TTC549 (cell line): ENCODE results near the gene RIOK1.
"Not testable (repeated sequence)": the region's sequence is repeated elsewhere in the genome, so short reads cannot be mapped to it uniquely, and the experiment has no call there.

ENCODE experiments used
- FAIRE-seq: peaks from 2 replicates; lab custom pipeline; 2012; peaks lifted over from hg19 to GRCh38; lab: Jason Lieb, UNC

RIOK1 gene

GRCh38 chr6:7389451-7390225 is at the start of gene RIOK1, which contains the start of gene CAGE1:
RIOK1 (plus strand) TSS chr6:7389808; CDS start chr6:7390003, 195 bp downstream.
CAGE1 (minus strand) TSS chr6:7389742; CDS start chr6:7387173, 2,569 bp downstream.
- FAIRE-seq = no peak

DNA sequence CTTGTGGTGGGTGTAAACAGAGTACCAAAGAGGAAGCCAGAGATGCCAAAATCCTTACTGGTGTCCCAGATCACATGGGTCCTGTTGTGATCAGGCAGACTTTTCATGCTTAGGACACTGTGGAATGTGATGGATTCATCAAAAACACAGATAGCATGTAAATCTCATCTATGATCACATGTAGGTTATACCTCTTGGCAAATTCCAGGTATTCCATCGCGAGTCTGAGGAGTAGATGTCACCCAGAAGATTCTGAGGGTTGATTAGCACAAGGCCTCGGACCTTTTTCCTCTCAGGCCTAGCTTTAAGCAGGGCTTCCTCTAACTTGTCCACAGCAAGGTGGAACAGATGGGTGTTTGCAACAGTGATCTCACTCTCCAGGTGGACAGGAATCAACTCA is 48.3 kb upstream of the RIOK1 start:
- FAIRE-seq = no peak

DNA sequence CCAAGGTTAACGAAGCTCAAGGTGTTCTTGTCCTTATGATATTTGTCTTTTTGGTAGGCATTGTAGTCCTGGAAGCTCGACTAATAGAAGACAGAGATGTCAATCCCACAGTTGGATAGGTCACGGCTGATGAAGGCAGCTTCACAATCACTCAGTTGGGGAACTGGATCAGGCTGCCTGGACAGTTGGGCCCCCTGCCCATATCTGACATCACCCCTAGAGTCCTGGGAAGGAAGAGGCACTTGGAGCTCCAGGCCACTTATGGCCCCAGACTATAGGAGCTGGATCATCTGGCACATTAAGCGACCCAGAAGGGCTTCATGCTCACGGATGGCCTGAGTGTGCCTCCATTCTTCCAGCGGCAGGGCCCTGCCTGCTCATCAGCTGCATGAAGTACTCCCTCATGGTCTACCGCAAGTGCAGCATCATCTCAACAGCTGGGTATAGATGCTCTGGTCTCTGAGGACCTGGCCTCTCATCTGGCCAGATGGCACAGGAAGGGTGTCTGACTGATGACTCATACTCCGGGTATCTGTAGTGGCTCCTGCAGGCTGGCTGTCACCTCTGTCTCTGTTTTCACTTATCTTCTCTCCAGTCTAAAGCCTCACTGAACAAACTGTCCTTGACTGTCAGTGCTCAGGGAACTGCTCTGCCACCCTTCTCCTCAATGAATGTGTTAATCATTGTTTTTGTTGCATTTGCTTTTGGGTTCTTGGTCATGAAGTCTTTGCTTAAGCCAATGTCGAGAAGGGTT is 47.4 kb upstream of the RIOK1 start:
- FAIRE-seq = no peak

- FAIRE-seq = no peak
Observed at GRCh38 chr6:7343546-7344475, 45.8 kb upstream of the RIOK1 start.

DNA sequence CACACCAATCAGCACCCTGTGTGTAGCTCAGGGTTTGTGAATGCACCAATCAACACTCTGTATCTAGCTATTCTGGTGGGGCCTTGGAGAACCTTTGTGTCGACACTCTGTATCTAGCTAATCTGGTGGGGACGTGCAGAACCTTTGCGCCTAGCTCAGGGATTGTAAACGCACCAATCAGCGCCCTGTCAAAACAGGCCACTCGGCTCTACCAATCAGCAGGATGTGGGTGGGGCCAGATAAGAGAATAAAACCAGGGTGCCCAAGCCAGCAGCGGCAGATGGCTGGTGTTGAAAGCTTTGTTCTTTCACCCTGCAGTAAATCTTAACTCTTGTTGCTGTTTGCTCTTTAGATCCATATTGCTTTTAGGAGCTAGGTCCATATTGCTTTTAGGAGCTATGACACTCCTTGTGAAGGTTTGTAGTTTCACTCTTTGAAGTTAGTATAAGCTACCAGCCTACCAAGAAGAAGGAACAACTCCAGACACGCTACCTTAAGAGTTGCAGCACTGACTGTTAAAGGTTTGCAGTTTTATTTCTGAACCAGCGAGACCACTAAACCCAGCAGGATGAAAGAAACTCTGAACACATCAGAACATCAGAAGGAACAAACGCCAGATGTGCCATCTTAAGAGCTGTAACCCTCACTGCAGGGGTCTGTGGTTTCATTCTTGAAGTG is 44.7 kb upstream of the RIOK1 start:
- not testable (repeated sequence) for FAIRE-seq

DNA sequence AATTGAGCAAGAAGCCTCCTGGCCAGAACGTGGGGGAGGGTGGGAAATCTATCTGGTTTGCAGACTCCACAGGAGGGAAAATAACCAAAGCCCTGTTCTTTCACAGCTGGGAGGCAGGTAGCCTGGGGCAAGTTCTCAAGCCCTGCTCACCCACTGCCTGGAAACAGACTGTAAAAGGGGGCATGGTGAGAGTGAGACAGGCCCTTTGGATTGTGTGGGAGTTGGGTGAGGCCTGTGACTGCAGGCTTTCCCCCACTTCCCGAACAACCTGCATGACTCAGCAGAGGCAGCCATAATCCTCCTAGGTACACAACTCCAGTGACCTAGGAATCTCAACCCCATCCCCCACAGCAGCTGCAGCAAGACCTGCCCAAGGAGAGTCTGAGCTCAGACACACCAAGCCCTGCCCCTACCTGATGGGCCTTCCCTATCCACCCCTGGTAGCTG is 42.0 kb upstream of the RIOK1 start:
- FAIRE-seq = not testable (repeated sequence)

GRCh38 chr6:7350591-7350990 is 39.0 kb upstream of the RIOK1 start:
- FAIRE-seq = not testable (repeated sequence)

GRCh38 chr6:7351916-7352315 is 37.7 kb upstream of the RIOK1 start:
- not testable (repeated sequence) for FAIRE-seq

DNA sequence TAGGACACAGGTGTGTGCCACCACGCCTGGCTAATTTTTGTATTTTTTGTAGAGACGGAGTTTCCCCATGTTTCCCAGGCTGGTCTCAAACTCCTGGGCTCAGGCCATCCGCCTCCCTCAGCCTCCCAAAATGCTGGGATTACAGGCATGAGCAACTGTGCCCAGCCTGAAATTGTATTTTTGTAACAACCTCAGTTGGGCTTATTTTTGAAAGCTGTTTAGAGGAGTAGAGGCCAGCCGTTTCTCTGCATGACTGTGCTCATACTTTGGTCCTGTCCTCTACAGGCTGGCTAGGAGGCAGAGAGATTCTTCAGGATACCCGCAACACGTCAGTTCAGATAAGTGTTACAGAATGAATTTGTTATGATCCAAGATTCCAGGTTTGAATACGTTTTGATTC is 22.2 kb upstream of the RIOK1 start:
- FAIRE-seq = no peak

DNA sequence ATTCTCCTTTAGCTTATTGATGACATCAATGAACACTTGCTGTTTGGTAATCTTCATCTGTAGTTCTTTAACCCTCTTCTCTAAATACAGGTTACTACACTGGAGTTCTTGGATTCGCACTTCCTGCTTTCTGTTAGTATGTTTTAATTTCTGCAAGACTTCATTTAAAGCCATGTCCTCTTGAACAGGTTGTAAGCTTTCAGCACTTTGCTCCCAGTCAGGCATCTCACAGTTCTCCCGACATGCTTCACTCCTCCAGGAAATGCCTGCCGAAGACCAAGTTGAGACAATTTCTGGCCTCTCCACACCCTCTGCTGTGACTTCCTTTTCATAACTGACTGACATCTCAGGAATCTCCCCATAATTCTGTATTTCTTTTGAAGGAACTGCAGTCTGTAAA is 15.9 kb upstream of the RIOK1 start:
- no peak for FAIRE-seq

DNA sequence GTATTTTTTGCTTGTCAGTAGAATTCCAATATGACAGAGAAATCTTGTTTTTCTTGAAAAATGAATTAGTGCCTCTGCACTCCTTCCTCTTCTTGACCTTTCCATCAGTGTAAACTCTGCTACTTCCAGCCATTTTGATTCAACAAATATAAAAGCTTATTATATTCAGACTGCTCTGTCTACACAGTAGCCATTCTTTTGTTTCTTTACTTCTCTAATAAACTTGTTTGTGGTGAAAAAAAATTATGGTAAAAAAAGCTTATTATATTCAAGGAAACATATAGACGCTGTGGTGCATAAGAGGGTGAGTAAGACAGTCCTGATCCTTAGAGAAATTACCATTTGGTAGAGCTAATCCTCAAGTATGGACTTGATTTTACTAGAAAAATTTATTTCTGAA is 11.6 kb upstream of the RIOK1 start:
- no peak for FAIRE-seq

GRCh38 chr6:7378740-7379139 is 10.9 kb upstream of the RIOK1 start:
- FAIRE-seq = no peak

DNA sequence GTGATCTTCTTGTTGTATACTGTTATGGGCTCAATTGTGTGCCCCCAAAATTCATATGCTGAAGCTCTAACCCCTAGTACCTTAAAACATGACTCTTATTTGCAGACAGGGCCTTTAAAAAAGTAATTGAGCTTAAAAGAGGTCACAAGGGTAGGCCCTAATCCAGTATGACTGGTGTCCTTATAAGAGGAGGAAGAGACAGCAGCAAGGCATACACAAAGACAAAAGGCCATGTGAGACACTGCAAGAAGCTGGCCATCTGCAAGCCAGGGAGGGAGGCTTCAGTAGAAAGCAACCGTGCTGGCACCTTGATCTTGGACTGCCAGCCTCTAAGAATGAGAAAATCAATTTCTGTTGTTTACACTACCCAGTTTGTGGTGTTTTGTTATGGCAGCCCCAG is 8.5 kb upstream of the RIOK1 start:
- no peak for FAIRE-seq

GRCh38 chr6:7389162-7389450 is 502 bp upstream of the RIOK1 start:
- no peak for FAIRE-seq

- FAIRE-seq = no peak
Observed at GRCh38 chr6:7390226-7390878, 744 bp downstream of the RIOK1 start.

DNA sequence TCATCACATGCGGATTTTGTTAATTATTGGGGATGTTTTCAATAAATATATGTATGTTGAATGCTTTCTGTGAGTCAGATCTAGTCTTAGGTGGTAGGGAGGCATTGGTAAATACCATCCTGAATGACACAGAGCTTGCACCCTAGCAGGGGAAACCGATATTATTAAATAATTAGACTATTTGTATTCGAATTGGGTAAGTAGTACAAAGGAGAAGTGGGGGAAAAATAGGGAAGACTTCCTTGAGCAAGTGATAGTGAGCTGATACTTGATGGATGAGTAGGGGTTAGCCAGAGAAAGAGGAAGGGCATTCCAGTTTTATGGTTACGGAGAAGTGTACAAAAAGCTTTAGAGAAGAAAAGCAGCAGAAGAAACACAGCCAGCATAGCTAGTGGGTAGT is 1.5 kb downstream of the RIOK1 start:
- no peak for FAIRE-seq

- FAIRE-seq = no peak
Observed at GRCh38 chr6:7392402-7392801, 2.8 kb downstream of the RIOK1 start.

DNA sequence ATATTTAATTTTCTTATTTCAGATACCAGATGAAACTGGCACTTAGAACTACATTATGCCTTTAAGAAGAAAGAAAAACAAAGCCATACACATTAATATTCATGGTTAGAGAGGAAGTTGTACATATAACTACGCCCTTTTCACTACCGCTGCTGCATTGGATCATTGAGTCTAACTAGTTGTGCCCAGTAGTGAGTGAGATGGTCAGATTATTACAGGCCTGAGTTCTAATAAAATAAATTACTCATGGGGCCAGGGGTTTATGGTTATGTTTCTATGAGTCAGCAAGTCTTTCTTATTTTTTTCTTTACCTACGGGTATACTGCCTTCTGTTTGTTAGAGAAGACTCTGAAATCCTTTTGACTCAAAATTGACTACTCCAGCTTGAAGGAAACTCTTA is 11.5 kb downstream of the RIOK1 start:
- FAIRE-seq = no peak

DNA sequence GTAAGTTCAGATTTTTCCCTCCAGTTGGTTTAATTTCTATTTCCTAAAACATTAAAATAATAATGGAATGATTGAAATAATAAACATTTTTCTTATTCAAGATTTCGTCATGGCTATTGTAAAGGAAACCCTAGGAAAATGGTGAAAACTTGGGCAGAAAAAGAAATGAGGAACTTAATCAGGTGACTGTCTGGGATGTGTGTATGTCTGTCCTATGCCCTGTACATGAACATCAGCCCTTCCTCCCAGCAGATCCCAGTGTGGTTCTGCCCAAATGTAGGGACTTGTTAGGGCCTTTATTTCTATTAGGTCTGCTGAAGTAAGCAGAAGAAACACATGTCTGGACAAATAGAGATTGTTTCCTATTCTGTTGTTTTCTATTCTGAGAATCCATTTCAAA is 13.1 kb downstream of the RIOK1 start:
- no peak for FAIRE-seq

- no peak for FAIRE-seq
Observed at GRCh38 chr6:7404546-7404945, 14.9 kb downstream of the RIOK1 start.

DNA sequence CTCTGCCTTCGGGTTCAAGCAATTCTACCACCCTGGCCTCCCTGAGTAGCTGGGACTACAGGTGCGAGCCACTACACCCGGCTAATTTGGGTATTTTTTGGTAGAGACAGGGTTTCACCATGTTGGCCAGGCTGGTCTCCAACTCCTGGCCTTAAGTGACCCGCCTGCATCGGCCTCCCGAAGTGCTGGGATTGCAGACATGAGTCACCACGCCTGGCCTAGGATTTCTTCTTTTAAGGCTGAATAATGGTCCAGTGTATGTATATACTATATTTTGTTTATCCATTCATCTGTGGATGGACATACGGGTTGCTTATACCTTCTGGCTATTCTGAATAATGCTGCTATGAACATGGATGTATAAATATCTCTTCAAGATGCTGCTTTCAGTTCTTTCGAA is 17.1 kb downstream of the RIOK1 start:
- no peak for FAIRE-seq

GRCh38 chr6:7409740-7410139 is 20.1 kb downstream of the RIOK1 start:
- no peak for FAIRE-seq
